ENCODE measurements around the gene RBP2. TPM values are rescaled to one million over a fixed set of nuclear protein-coding genes. Genes with fewer than 3 reads are reported as not detected.

Gene RBP2
- total and polyA plus RNA-seq, 9 of the 15 experiments (the other 6 are each of a cell fraction or from before 2014, with no cell fraction given) = not detected

DNA sequence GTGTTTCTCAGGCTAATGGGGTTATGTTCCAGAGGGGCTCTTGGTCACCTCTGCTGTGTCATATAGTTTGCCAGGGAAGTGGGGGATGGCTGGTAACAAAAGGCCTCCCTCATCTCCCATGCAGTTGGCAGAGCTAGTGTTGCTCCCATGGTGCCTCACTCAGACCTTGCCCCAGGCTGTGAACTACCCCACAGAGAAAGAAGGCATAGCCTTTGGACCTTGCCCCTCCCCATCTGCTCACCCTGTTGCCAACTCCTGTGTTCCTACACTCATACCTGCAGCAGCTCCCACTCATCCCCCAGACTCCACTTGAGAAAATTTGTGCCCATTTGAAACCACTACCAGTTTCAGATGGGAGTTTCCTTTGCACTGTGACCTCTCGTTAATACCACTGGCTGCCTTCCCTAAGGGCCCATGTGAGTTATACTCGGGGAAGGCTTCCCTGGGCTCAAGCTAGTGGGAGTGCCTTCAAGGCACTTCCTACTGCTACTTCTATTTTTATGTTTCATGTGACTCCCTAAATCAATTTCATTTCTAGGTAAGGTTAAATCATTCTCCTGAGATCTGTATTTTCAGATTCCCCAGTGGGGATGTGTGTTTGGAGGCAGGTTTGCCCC is 61.6 kb downstream of the RBP2 start:
- intact Hi-C loops (cut with micrococcal nuclease) (no loop called here), in situ Hi-C loops (cut with MboI) (no loop called here)
- CTCF ChIA-PET (ENCODE audit: low intra/inter-chr PET ratio) = no interaction called here

More for the DNA sequence above, 61.6 kb downstream of the RBP2 start:
- no peak for TF ChIP-seq ZNF780A (CRISPR knock-in tag; IDR thresholded peaks at IDR 0.05)
- TF ChIP-seq ZNF695 (CRISPR knock-in tag; IDR thresholded peaks at IDR 0.05) = no peak
- TF ChIP-seq BCL6 (CRISPR knock-in tag; IDR thresholded peaks at IDR 0.05) = no peak
- TF ChIP-seq MYC (IDR thresholded peaks at IDR 0.05; ENCODE audit: low read depth, low read length) = no peak
- TF ChIP-seq MYC (CRISPR knock-in tag; IDR thresholded peaks at IDR 0.05; ENCODE audit: borderline replicate concordance, low read depth) = no peak
- no peak for TF ChIP-seq ESRRB (CRISPR knock-in tag; IDR thresholded peaks at IDR 0.05; ENCODE audit: borderline replicate concordance)
- TF ChIP-seq GABPB2 (CRISPR knock-in tag; conservative IDR thresholded peaks at IDR 0.05) = no peak
- TF ChIP-seq, protein P1, sequence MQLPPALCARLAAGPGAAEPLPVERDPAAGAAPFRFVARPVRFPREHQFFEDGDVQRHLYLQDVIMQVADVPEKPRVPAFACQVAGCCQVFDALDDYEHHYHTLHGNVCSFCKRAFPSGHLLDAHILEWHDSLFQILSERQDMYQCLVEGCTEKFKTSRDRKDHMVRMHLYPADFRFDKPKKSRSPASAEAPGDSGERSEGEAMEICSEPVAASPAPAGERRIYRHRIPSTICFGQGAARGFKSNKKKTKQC (CRISPR knock-in tag; IDR thresholded peaks at IDR 0.05) = no peak
- TF ChIP-seq FOXK2 (conservative IDR thresholded peaks at IDR 0.05 in 1 of 2, IDR thresholded peaks at IDR 0.05 in 1 of 2; ENCODE audit: low read depth in 2 of 2) = no peak
- no peak for TF ChIP-seq MLX (CRISPR knock-in tag; conservative IDR thresholded peaks at IDR 0.05)
- TF ChIP-seq, protein P2, sequence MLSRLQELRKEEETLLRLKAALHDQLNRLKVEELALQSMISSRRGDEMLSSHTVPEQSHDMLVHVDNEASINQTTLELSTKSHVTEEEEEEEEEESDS (CRISPR knock-in tag; IDR thresholded peaks at IDR 0.05) = no peak
- no peak for TF ChIP-seq SNIP1 (IDR thresholded peaks at IDR 0.05; ENCODE audit: low read depth)
- TF ChIP-seq ZNF444 (CRISPR knock-in tag; IDR thresholded peaks at IDR 0.05) = no peak
- no peak for TF ChIP-seq BMI1 (IDR thresholded peaks at IDR 0.05; ENCODE audit: low read length)
- TF ChIP-seq KDM2B (CRISPR knock-in tag; IDR thresholded peaks at IDR 0.05) = no peak
- TF ChIP-seq ILF3 (IDR thresholded peaks at IDR 0.05; ENCODE audit: borderline replicate concordance) = no peak
- no peak for TF ChIP-seq MED1 (CRISPR knock-in tag; IDR thresholded peaks at IDR 0.05; ENCODE audit: borderline replicate concordance)
- WGBS (ENCODE audit: insufficient coverage, low coverage, missing lambda C conversion rate) = 10% methylated on average over 2 of the region's 2 CpGs
- ATAC-seq = no peak
- no peak overlapping the region for H3K4me3 ChIP-seq
- no peaks in the 10 kb centered on the region for H3K36me3 ChIP-seq (ENCODE audit: control insufficient read depth, insufficient read depth, low read length)
- no peaks in the 10 kb centered on the region for H3K79me2 ChIP-seq (ENCODE audit: control insufficient read depth, insufficient read depth, low read length)
- H3K9me3 ChIP-seq (replicated peaks; ENCODE audit: control insufficient read depth, insufficient read depth, low read depth, low read length) = no peaks in the 10 kb centered on the region
- H4K20me1 ChIP-seq (replicated peaks; ENCODE audit: control insufficient read depth, insufficient read depth, low read length) = no peaks in the 10 kb centered on the region
- POLR2A ChIA-PET = no interaction called here
- no peak overlapping the region for H3K27ac ChIP-seq (ENCODE audit: extremely low read depth, low read depth, low read length)
- no peak for DNase-seq (ENCODE audit: extremely low read depth in 1 of 4, low spot score in 3 of 4)
- no peaks in the 10 kb centered on the region for H3K9me1 ChIP-seq (ENCODE audit: control insufficient read depth, insufficient read depth, low read length)
- BruUV-seq (replicated peaks) = no TSS peak
- no peak overlapping the region for H2AFZ ChIP-seq (ENCODE audit: low read depth, low read length)
- no peaks in the 10 kb centered on the region for H3K4me1 ChIP-seq (replicated peaks in 1 of 2; ENCODE audit: control insufficient read depth in 2 of 2, insufficient read depth in 2 of 2, low read length in 2 of 2)
- no peaks in the 10 kb centered on the region for H3K27me3 ChIP-seq (ENCODE audit: control insufficient read depth in 2 of 2, insufficient read depth in 2 of 2, low read length in 2 of 2)
- no peak for FAIRE-seq
- no peak overlapping the region for H3K4me2 ChIP-seq (ENCODE audit: insufficient read depth, low read length)
- H3K9ac ChIP-seq (ENCODE audit: insufficient read depth in 1 of 2, low read depth in 2 of 2, low read length in 2 of 2) = no peak overlapping the region

All from K562 (cell line).